Dedifferentiated amniotic fluid mesenchymal stem cell (primary cell): ENCODE data around the gene SPEM3.

ENCODE experiments used
- DNase-seq: peaks from one replicate; pipeline ENCODE4 v3.0.0-alpha.2; 2016; ENCODE audit errors: extremely low spot score

SPEM3 gene

GRCh38 chr17:7421186-7421585 lies 7.5 kb upstream of the SPEM3 start:
- DNase-seq, result no peak

GRCh38 chr17:7423679-7424078 lies 5.0 kb upstream of the SPEM3 start:
- DNase-seq, result no peak

GRCh38 chr17:7425316-7425715 lies 3.3 kb upstream of the SPEM3 start, which contains the start of gene SPEM2:
Gene SPEM2 (plus strand): TSS chr17:7425616. CDS start chr17:7425689, 73 bp downstream.
- DNase-seq, result no peak

GRCh38 chr17:7425756-7426155 lies 2.9 kb upstream of the SPEM3 start:
- DNase-seq, result no peak

GRCh38 chr17:7426203-7426863 lies 2.3 kb upstream of the SPEM3 start:
- no peak for DNase-seq

- DNase-seq, result no peak
These were observed 1.7 kb upstream of the SPEM3 start for GRCh38 chr17:7426896-7427489.

GRCh38 chr17:7427549-7427948 lies 1.1 kb upstream of the SPEM3 start:
- DNase-seq, result no peak

- no peak for DNase-seq
These were observed 1.1 kb downstream of the SPEM3 start for GRCh38 chr17:7429722-7430121.

- DNase-seq, result no peak
These were observed 2.6 kb downstream of the SPEM3 start for GRCh38 chr17:7431231-7431630.

- no peak for DNase-seq
These were observed 3.6 kb downstream of the SPEM3 start for GRCh38 chr17:7432296-7432695.

GRCh38 chr17:7435676-7436555 lies 7.3 kb downstream of the SPEM3 start:
- no peak for DNase-seq

GRCh38 chr17:7436556-7437368 lies 8.1 kb downstream of the SPEM3 start:
- DNase-seq, result peak; percentile 42

- DNase-seq, result no peak
These were observed 8.8 kb downstream of the SPEM3 start for GRCh38 chr17:7437369-7437863.

GRCh38 chr17:7437950-7438614 lies 9.4 kb downstream of the SPEM3 start:
- no peak for DNase-seq

- DNase-seq, result no peak
These were observed 10.2 kb downstream of the SPEM3 start for GRCh38 chr17:7438656-7439460.

- no peak for DNase-seq
These were observed 10.9 kb downstream of the SPEM3 start, which contains the start of gene FGF11 for GRCh38 chr17:7439462-7440112. Gene FGF11 (plus strand): TSS chr17:7439512. CDS start chr17:7439621, 109 bp downstream.

- DNase-seq, result no peak
These were observed 11.6 kb downstream of the SPEM3 start for GRCh38 chr17:7440113-7440833.

- no peak for DNase-seq
These were observed 12.2 kb downstream of the SPEM3 start for GRCh38 chr17:7440834-7441195.

GRCh38 chr17:7441266-7441665 lies 12.6 kb downstream of the SPEM3 start:
- DNase-seq, result no peak
